GM12801 (cell line): Measurements from ENCODE around the gene KCNB1.

Experiments
- CTCF ChIP-seq: IDR thresholded peaks from one replicate; pipeline ENCODE4 v1.5.1; 2011; ENCODE audit warnings: control low read depth; ENCODE audit not compliant: insufficient read length; ENCODE audit errors: extremely low read depth

KCNB1 gene

GRCh38 chr20:49482621-49483017, at the start of gene KCNB1:
Gene KCNB1, minus strand, starts transcription at chr20:49482668. Its CDS starts 188 bp downstream, at chr20:49482480.
- no peak for TF ChIP-seq CTCF

GRCh38 chr20:49529470-49529869, 47.0 kb upstream of the KCNB1 start:
- no peak for TF ChIP-seq CTCF

- no peak for TF ChIP-seq CTCF
Measured at GRCh38 chr20:49526568-49526967, 44.1 kb upstream of the KCNB1 start.

- TF ChIP-seq CTCF = no peak
Measured at GRCh38 chr20:49526056-49526455, 43.6 kb upstream of the KCNB1 start.

- no peak for TF ChIP-seq CTCF
Measured at GRCh38 chr20:49523767-49524360, 41.4 kb upstream of the KCNB1 start.

GRCh38 chr20:49521356-49521755, 38.9 kb upstream of the KCNB1 start:
- TF ChIP-seq CTCF = no peak

GRCh38 chr20:49519777-49520359, 37.4 kb upstream of the KCNB1 start:
- TF ChIP-seq CTCF = no peak
